ENCODE measurements around the gene TSPAN8. TPM values are rescaled to one million over a fixed set of nuclear protein-coding genes. Genes with fewer than 3 reads are reported as not detected.

TSPAN8 gene
- total RNA-seq, 1 donor from 2014 or later, result 27.3 TPM

GRCh38 chr12:71144682-71145081, 13.1 kb downstream of the TSPAN8 start:
- H3K27me3 Mint-ChIP-seq, result no peaks in the 10 kb centered on the region
- no peak overlapping the region for H3K27ac Mint-ChIP-seq

GRCh38 chr12:71142956-71143355, 14.8 kb downstream of the TSPAN8 start:
- TF ChIP-seq CTCF (conservative IDR thresholded peaks at IDR 0.05), result no peak
- peaks cover 4% of the 10 kb centered on the region for H3K4me1 Mint-ChIP-seq (ENCODE audit: unreplicated experiment)
- H3K4me3 Mint-ChIP-seq, result no peak overlapping the region
- no peak for DNase-seq (ENCODE audit: extremely low spot score, unreplicated experiment)
- H3K27ac Mint-ChIP-seq, result no peak overlapping the region
- no peaks in the 10 kb centered on the region for H3K36me3 Mint-ChIP-seq
- peaks cover 5% of the 10 kb centered on the region for H3K27me3 Mint-ChIP-seq
- no peaks in the 10 kb centered on the region for H3K9me3 Mint-ChIP-seq

More at GRCh38 chr12:71144682-71145081, 13.1 kb downstream of the TSPAN8 start:
- H3K9me3 Mint-ChIP-seq, result no peaks in the 10 kb centered on the region
- DNase-seq (ENCODE audit: extremely low spot score, unreplicated experiment), result no peak
- H3K4me3 Mint-ChIP-seq, result no peak overlapping the region
- peaks cover 4% of the 10 kb centered on the region for H3K4me1 Mint-ChIP-seq (ENCODE audit: unreplicated experiment)
- TF ChIP-seq CTCF (conservative IDR thresholded peaks at IDR 0.05), result no peak
- no peaks in the 10 kb centered on the region for H3K36me3 Mint-ChIP-seq

- no peak for TF ChIP-seq CTCF (conservative IDR thresholded peaks at IDR 0.05)
- H3K4me3 Mint-ChIP-seq, result no peak overlapping the region
- H3K36me3 Mint-ChIP-seq, result no peaks in the 10 kb centered on the region
- H3K27ac Mint-ChIP-seq, result no peak overlapping the region
- peaks cover 4% of the 10 kb centered on the region for H3K4me1 Mint-ChIP-seq (ENCODE audit: unreplicated experiment)
- H3K9me3 Mint-ChIP-seq, result no peaks in the 10 kb centered on the region
- no peak for DNase-seq (ENCODE audit: extremely low spot score, unreplicated experiment)
- H3K27me3 Mint-ChIP-seq, result peaks cover 5% of the 10 kb centered on the region
These were observed 15.8 kb downstream of the TSPAN8 start for GRCh38 chr12:71142016-71142415.

GRCh38 chr12:71141378-71141926, 16.3 kb downstream of the TSPAN8 start:
- Mint-ChIP-seq H3K9me3 (no peaks in the 10 kb centered on the region), H3K36me3 (no peaks in the 10 kb centered on the region), H3K4me1 (ENCODE audit: unreplicated experiment) (peaks cover 4% of the 10 kb centered on the region), H3K27ac (no peak overlapping the region), H3K27me3 (peaks cover 5% of the 10 kb centered on the region), H3K4me3 (no peak overlapping the region)
- DNase-seq (ENCODE audit: extremely low spot score, unreplicated experiment), result no peak
- no peak for TF ChIP-seq CTCF (conservative IDR thresholded peaks at IDR 0.05)

GRCh38 chr12:71139153-71139735, 18.6 kb downstream of the TSPAN8 start:
- no peak for DNase-seq (ENCODE audit: extremely low spot score, unreplicated experiment)
- Mint-ChIP-seq H3K4me3 (no peak overlapping the region), H3K27ac (no peak overlapping the region), H3K9me3 (no peaks in the 10 kb centered on the region), H3K27me3 (peaks cover 8% of the 10 kb centered on the region), H3K36me3 (no peaks in the 10 kb centered on the region), H3K4me1 (ENCODE audit: unreplicated experiment) (peaks cover 6% of the 10 kb centered on the region)
- no peak for TF ChIP-seq CTCF (conservative IDR thresholded peaks at IDR 0.05)
